WI38 (cell line): ENCODE data around the gene GNG13.
"Not testable (repeated sequence)": the region's sequence is repeated elsewhere in the genome, so short reads cannot be mapped to it uniquely, and the experiment has no call there.

Experiments
- H3K4me3 ChIP-seq: 2 replicates; pipeline ENCODE4 v1.5.1; 2011; ENCODE audit warnings: low read depth, mild to moderate bottlenecking, control low read depth, low read length
- CTCF ChIP-seq: IDR thresholded peaks from 2 replicates; pipeline ENCODE4 v1.5.1; 2012; ENCODE audit warnings: low read depth, mild to moderate bottlenecking, control low read depth, low read length

The GNG13 gene

GRCh38 chr16:781346-782010 lies 19.1 kb downstream of the GNG13 start:
- no peak overlapping the region for H3K4me3 ChIP-seq
- no peak for TF ChIP-seq CTCF

GRCh38 chr16:780296-780695 lies 20.2 kb downstream of the GNG13 start:
- no peak for TF ChIP-seq CTCF
- H3K4me3 ChIP-seq, result no peak overlapping the region

GRCh38 chr16:779561-779960 lies 21.0 kb downstream of the GNG13 start:
- no peak for TF ChIP-seq CTCF

GRCh38 chr16:778909-779527 lies 21.5 kb downstream of the GNG13 start:
- H3K4me3 ChIP-seq, result no peak overlapping the region
- TF ChIP-seq CTCF, result no peak

More at GRCh38 chr16:779561-779960, 21.0 kb downstream of the GNG13 start:
- H3K4me3 ChIP-seq, result no peak overlapping the region

GRCh38 chr16:778447-778846 lies 22.1 kb downstream of the GNG13 start:
- H3K4me3 ChIP-seq, result no peak overlapping the region

GRCh38 chr16:777826-778225 lies 22.7 kb downstream of the GNG13 start:
- no peak for TF ChIP-seq CTCF
- H3K4me3 ChIP-seq, result no peak overlapping the region

More at GRCh38 chr16:778447-778846, 22.1 kb downstream of the GNG13 start:
- TF ChIP-seq CTCF, result no peak

GRCh38 chr16:776824-777223 lies 23.7 kb downstream of the GNG13 start:
- TF ChIP-seq CTCF, result no peak
- no peak overlapping the region for H3K4me3 ChIP-seq

GRCh38 chr16:776298-776697 lies 24.2 kb downstream of the GNG13 start:
- H3K4me3 ChIP-seq, result not testable (repeated sequence)
